Stimulated activated CD8-positive, alpha-beta memory T cell treated with anti-CD3 and anti-CD28 coated beads, Interleukin-7, amount 100 ng/mL, for 1 hour (primary cell): ENCODE measurements around the gene DPP6.
"Not testable (repeated sequence)": the region's sequence is repeated elsewhere in the genome, so short reads cannot be mapped to it uniquely, and the experiment has no call there.

Experiments
- DNase-seq, 2 donors: peaks; one replicate each; pipeline ENCODE4 v3.0.0-alpha.2; 2020; ENCODE audit warnings: low read depth in 2 of 2

The DPP6 gene

GRCh38 chr7:154656618-154657017 is 604.4 kb downstream of the DPP6 start:
- DNase-seq, result no peak

- no peak for DNase-seq
Measured at GRCh38 chr7:154666768-154667167, 614.6 kb downstream of the DPP6 start.

- DNase-seq, result no peak
Measured at GRCh38 chr7:154672659-154673415, 620.6 kb downstream of the DPP6 start.

DNA sequence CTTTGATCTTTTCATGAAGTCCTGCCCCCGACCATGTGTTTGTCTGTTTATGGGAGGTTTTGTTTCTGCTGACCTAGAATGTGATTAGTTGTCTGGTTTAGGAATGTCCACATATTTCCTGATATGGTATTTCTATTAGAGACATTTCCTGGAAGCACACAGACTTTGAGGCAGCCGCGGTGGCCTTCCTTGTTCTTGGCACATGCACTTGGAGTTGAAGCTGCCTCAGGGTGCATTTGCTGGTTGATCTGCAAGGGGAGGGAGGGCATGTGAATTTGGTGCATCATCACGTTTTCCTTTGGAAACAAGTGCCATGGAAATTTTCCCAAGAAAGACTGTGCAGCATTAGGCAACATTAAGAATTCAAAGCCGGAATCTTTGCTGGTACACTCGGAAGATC is 622.0 kb downstream of the DPP6 start:
- DNase-seq, result no peak

DNA sequence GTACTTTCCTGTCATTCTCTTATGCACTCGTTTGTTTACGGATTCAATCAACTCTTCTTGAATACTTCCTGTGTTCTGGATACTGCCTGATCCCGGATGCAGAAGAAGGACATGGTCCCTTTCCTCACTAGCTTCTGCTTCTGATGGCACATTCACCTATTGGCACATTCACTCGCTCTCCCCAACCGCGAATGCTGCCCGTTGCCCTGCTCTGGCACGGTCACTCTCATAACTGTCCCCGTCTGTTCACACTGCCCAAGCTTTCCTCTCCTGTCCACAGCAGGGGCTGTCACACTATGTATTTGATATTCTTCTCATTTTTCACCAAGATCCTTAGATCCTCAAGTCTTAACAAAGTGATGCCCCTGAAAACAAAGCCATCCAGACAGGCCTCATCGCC is 623.4 kb downstream of the DPP6 start:
- DNase-seq, result no peak

GRCh38 chr7:154676033-154676421 is 623.8 kb downstream of the DPP6 start:
- not testable (repeated sequence) for DNase-seq

- no peak for DNase-seq
Measured at GRCh38 chr7:154676422-154677073, 624.4 kb downstream of the DPP6 start.

DNA sequence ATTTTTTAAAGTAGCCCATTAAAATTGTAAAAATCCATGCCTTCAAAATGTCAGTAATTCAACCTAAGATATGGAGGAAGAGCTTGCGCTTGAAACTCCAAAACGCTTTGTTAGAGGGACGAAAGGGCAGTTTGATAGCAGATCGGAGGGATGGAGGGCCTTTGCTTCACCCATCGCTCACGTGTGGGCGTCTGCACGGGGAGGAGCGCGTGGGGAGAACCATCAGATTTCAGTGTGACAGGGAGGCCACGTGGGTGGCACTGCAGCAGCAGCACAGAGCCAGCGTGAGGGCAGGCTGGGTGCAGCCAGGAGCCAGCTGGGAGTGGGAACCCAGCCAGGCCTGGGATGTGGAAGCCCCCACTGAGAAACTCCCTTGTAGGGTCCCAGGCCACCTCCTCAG is 625.3 kb downstream of the DPP6 start:
- DNase-seq, result no peak

DNA sequence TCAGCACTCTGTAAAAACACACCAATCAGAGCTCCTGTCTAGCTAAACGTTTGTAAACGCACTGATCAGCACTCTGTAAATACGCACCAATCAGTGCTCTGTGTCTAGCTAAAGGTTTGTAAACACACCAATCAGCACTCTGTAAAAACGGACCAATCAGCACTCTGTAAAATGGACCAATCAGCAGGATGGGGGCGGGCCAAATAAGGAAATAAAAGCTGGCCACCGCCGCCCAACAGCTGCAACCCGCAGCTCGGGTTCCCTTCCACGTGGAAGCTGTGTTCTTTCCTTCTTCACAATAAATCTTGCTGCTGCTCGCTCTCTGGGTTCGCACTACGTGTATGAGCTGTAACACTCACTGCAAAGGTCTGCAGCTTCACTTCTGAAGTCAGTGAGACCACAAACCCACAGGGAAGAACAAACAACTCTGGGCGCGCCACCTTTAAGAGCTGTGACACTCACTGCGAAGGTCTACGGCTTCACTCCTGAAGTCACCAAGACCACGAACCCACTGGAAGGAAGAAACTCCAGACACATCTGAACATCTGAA is 625.9 kb downstream of the DPP6 start:
- DNase-seq, result not testable (repeated sequence)

GRCh38 chr7:154679379-154680053 is 627.3 kb downstream of the DPP6 start:
- no peak for DNase-seq

DNA sequence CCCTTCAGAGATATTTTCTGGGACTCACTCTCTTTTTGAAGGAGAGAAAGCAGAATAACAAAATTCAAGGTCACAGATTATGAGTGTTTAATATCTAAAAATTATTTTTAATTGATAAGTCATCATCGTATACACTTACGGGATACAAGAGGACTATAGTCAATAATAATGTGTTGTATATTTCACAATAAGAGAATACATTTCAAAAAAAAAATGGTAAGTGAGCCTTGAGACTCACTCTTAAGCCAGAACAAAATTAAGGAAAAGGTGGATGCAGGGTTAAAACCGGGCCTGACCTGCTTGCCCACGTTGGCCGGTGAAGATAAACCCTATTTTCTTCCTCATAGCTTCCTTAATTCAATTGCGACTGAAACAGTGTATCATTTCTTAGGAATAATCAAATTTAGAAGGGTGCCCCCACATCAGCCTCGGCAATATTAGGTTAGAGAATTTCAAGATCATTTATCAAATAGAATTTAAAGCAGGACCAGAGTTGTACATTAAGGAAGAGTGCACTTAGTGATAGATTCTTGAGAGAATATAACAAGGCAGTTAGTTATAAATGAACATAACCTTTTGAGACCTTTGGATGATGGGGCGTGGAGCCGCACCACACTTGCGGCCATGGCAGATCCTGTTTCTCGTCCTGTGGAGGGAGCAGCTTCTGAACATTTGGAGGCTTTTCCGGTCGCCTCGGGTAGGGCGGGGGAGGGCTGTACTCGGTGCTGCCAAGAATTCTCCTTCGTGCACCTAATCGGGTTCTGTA is 628.9 kb downstream of the DPP6 start:
- no peak for DNase-seq

DNA sequence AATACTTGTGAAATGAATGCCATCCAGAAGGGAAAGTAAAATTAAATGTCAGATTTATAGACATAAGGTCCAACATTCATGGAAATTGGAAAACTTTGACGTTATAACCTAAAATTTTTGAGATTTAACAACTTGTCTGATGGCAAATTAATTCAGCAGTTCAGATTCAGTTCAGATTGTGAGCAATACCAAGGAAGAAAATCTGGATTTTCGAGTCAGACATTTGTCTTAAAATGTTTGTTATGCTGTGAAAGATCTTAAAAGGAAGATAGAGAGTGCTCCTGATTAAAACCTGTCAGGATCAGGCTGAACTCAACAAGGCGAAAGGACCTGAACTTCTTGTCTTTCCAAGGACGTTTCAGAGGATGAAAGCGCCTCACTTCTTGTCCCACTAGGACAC is 629.8 kb downstream of the DPP6 start:
- DNase-seq, result no peak

GRCh38 chr7:154684666-154685563 is 632.7 kb downstream of the DPP6 start:
- no peak for DNase-seq

GRCh38 chr7:154685564-154685901 is 633.3 kb downstream of the DPP6 start:
- DNase-seq, result no peak

GRCh38 chr7:154686305-154686704 is 634.1 kb downstream of the DPP6 start:
- no peak for DNase-seq

DNA sequence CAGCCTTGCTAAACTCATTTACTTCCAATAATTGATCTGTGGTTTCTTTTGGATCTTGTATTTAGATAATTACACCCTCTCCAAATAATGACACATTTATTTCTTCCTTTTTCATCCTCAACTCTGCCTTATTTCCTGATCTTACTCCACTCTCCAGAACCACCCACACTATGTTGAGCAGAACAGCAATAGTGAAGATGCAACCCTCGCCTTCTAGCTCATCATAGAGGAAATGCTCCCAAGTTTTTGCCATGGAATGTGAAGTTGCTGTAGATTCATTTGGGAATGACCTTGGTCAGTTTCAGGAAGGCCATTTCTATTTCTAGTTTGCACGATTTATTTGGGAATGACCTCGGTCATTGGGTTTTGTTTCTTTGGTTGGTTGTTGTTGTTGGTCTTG is 636.8 kb downstream of the DPP6 start:
- DNase-seq, result no peak

- no peak for DNase-seq
Measured at GRCh38 chr7:154690411-154690810, 638.2 kb downstream of the DPP6 start.

DNA sequence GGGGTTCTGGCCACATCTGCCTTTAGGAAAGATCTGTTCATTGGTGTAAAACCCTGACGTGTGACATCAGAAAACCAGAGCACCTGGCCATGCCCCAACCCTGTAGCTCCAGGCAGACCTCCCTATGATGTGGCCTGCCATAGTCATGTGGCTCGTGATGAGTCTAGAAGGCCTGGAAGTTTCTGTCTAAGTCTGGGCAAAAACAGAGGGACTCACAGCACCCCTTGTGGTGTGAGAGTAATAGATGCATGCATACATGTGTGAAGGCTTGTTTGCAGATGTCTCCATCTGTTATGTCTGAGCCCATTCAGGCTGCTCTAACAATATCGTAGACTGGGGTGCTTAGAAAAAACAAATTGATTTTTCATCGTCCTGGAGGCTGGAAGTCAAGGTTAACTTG is 641.5 kb downstream of the DPP6 start:
- no peak for DNase-seq

DNA sequence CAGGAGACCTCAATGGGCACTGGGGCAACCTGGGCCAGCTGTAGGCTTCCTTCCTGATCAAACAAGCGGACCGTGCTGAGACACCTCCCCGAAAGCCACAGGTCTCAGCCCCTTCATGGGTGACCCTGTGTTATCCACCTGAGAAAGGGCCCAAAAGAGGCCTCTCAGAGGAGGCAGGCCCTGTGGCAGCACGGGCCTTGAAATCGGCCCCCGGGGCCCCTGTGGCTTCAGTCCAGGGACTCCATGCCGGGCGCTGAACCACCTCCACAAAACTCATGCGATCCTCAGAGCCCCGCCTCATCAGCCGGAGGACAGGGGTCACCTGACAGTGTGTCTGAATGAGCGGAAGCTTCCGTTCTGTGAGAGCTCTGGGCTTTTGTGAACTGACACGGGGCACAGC is 643.6 kb downstream of the DPP6 start:
- DNase-seq, result no peak

- no peak for DNase-seq
Measured at GRCh38 chr7:154696556-154696955, 644.4 kb downstream of the DPP6 start.

DNA sequence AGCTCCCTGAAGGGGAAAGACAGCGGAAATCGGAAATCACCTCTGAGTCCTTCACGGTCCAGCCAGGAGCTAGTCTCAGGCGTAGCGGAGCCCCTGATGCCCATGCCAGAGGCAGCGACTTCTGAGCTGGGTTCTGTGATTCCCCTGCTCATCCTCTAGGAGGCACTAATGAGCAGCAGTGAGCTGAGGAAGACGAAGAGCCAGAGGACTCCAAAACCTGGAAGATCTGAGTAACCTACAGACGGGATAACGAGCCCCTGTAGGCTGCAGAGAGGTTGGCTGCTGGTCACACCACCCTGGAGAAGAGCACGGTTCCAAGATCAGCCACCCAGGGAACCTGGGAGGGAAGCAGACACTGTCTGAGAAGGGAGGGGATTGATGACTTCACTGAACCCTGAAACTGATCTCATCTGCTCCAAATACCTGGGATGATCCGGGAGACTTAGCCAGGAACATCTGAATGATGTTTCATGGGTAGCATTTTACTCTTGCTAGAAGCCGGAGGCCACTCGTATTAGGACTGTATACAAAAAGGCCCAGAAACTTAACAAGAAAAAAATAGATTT is 646.6 kb downstream of the DPP6 start:
- DNase-seq, result no peak
